Neural progenitor cell (in vitro differentiated cells): ENCODE results near the gene ALG6. TPM values are rescaled to one million over a fixed set of nuclear protein-coding genes. Genes with fewer than 3 reads are reported as not detected.

Experiments
- DNase-seq: peaks from one replicate; pipeline ENCODE4 v3.0.0-alpha.2; 2016; ENCODE audit warnings: low spot score
- H2AFZ ChIP-seq: fragments of 200-600 bp; sonication (generic); replicated peaks from 2 replicates; pipeline ENCODE4 v1.6.1; 2016; ENCODE audit warnings: antibody characterized with exemption
- H3F3A ChIP-seq: fragments of 200-600 bp; sonication (generic); 2 replicates; pipeline ENCODE4 v1.6.1; 2016; ENCODE audit warnings: antibody characterized with exemption, low read depth
- H3K27ac ChIP-seq: fragments of 200-600 bp; sonication (generic); 2 replicates; pipeline ENCODE4 v1.5.1; 2016; ENCODE audit warnings: mild to moderate bottlenecking
- H3K27me3 ChIP-seq: fragments of 200-600 bp; sonication (generic); 2 replicates; pipeline ENCODE4 v1.6.1; 2016; ENCODE audit warnings: mild to moderate bottlenecking, moderate library complexity
- H3K36me3 ChIP-seq: fragments of 200-600 bp; sonication (generic); 2 replicates; pipeline ENCODE4 v1.5.1; 2016
- H3K4me1 ChIP-seq: fragments of 200-600 bp; sonication (generic); 2 replicates; pipeline ENCODE4 v1.6.1; 2016; ENCODE audit warnings: mixed run types
- H3K4me2 ChIP-seq: fragments of 200-600 bp; sonication (generic); 2 replicates; pipeline ENCODE4 v1.6.1; 2016
- H3K4me3 ChIP-seq: fragments of 200-600 bp; sonication (generic); 2 replicates; pipeline ENCODE4 v1.5.1; 2016
- H3K79me2 ChIP-seq: fragments of 200-600 bp; sonication (generic); 2 replicates; pipeline ENCODE4 v1.6.1; 2016; ENCODE audit warnings: low read depth
- H3K9ac ChIP-seq: fragments of 200-600 bp; sonication (generic); 2 replicates; pipeline ENCODE4 v1.6.1; 2016
- H3K9me3 ChIP-seq: fragments of 200-600 bp; sonication (generic); 2 replicates; pipeline ENCODE4 v1.5.1; 2016; ENCODE audit warnings: low read depth
- H4K20me1 ChIP-seq: fragments of 200-600 bp; sonication (generic); 2 replicates; pipeline ENCODE4 v1.6.1; 2016; ENCODE audit warnings: low read depth
- H3K27ac Mint-ChIP-seq: 3 replicates; pipeline ENCODE4 v1.8.0; 2021; ENCODE audit warnings: mixed read lengths
- H3K27me3 Mint-ChIP-seq: 2 replicates; pipeline ENCODE4 v1.8.0; 2022; ENCODE audit warnings: low read depth, mild to moderate bottlenecking, inconsistent platforms, moderate library complexity, mixed read lengths; ENCODE audit not compliant: insufficient read depth
- H3K36me3 Mint-ChIP-seq: 3 replicates; pipeline ENCODE4 v1.8.0; 2021; ENCODE audit warnings: mixed read lengths
- H3K4me1 Mint-ChIP-seq: 3 replicates; pipeline ENCODE4 v1.8.0; 2021; ENCODE audit warnings: mixed read lengths
- H3K4me3 Mint-ChIP-seq: 3 replicates; pipeline ENCODE4 v1.8.0; 2021; ENCODE audit warnings: mild to moderate bottlenecking, moderate library complexity, mixed read lengths
- H3K9me3 Mint-ChIP-seq: 3 replicates; pipeline ENCODE4 v1.8.0; 2020; ENCODE audit warnings: mixed read lengths
- CTCF ChIP-seq: fragments of 200-600 bp; sonication (generic); IDR thresholded peaks from 2 replicates; pipeline ENCODE4 v1.5.1; 2017; ENCODE audit warnings: antibody characterized with exemption, mild to moderate bottlenecking
- EZH2 ChIP-seq: fragments of 200-600 bp; sonication (generic); IDR thresholded peaks from 2 replicates; pipeline ENCODE4 v1.6.1; 2017; ENCODE audit warnings: antibody characterized with exemption, mild to moderate bottlenecking, moderate library complexity
- EZH2phosphoT487 ChIP-seq: fragments of 200-600 bp; sonication (generic); IDR thresholded peaks from 2 replicates; pipeline ENCODE4 v1.6.1; 2017; ENCODE audit warnings: antibody characterized with exemption
- microRNA-seq: library from miRNA; unstranded; fragments of <30 nt; microRNA quantifications from one replicate; pipeline ENCODE4, GENCODE V29; 2016
- small RNA-seq: library from RNA; depleted of rRNA; stranded (forward); fragments of <200 nt; gene quantifications from one replicate; pipeline ENCODE3, GENCODE V24; 2015
- total RNA-seq: library from RNA; depleted of rRNA; stranded (reverse); fragments of >200 nt; gene quantifications from 2 replicates; pipeline ENCODE4 v1.2.3, GENCODE V29; 2015; ENCODE audit warnings: low replicate concordance

Gene ALG6
- total RNA-seq, 1 donor from 2014 or later: 41.7 TPM

DNA sequence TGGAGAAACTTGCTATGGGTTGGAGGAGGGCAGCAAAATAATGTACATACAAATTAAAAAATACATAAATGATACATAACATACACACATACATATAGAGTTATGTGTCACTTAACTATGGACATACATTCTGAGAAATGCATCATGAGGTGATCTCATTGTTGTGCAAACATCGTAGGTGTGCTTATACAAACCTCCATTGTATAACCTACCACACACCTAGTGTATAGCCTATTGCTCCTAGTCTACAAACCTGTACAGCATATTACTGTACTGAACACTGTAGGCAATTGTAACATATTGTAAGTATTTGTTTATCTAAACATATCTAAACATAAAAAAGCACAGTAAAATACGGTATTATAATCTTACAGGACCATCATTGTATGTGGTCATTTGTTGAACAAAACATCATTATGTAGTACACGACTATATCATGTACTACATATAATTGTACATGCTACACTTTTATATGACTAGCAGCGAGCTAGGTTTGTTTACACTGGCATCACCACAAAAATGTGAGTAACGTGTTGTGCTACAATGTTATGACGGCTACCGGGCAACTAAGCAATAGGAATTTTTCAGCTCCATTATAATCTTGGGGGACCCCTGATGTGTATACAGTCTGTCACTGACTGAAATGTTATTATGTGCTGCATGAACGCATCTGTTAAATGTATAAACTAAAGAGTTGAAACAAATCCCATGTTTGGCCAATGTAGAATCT, 120.1 kb downstream of the ALG6 start:
- H3K79me2 ChIP-seq: no peaks in the 10 kb centered on the region
- no peak for DNase-seq
- H3F3A ChIP-seq: peaks cover 3% of the 10 kb centered on the region
- no peaks in the 10 kb centered on the region for H3K27me3 ChIP-seq
- no peak overlapping the region for H2AFZ ChIP-seq
- H3K36me3 ChIP-seq: no peaks in the 10 kb centered on the region
- no peak for TF ChIP-seq EZH2phosphoT487
- TF ChIP-seq EZH2: no peak
- TF ChIP-seq CTCF: no peak
- H3K4me1 ChIP-seq: peaks cover 5% of the 10 kb centered on the region
- no peak overlapping the region for H3K4me3 ChIP-seq
- no peak overlapping the region for H3K4me3 Mint-ChIP-seq
- no peak overlapping the region for H3K27ac Mint-ChIP-seq
- peaks cover 1% of the 10 kb centered on the region for H3K36me3 Mint-ChIP-seq
- H3K4me2 ChIP-seq: no peak overlapping the region
- H3K4me1 Mint-ChIP-seq: no peaks in the 10 kb centered on the region
- peaks cover 15% of the 10 kb centered on the region for H4K20me1 ChIP-seq
- H3K9ac ChIP-seq: no peak overlapping the region
- H3K27me3 Mint-ChIP-seq: peaks cover 2% of the 10 kb centered on the region
- no peak overlapping the region for H3K27ac ChIP-seq
- H3K9me3 ChIP-seq: no peaks in the 10 kb centered on the region
- no peaks in the 10 kb centered on the region for H3K9me3 Mint-ChIP-seq

Small RNAs within 50 kb of the gene (microRNA-seq; reads per million reads assigned to microRNA genes)
- gene MIR6068: not detected

Small RNAs within 50 kb of the gene (small RNA-seq; reads per million reads assigned to genes)
- gene MIR6068 (not detected), gene RF00019 (not detected)

Other genes starting within 250 kb of the ALG6 start
- 0.06 and 0.37 TPM in 2 replicates for gene FOXD3, start 45.1 kb upstream of the ALG6 start, total RNA-seq
- gene ITGB3BP, start 155.6 kb downstream of the ALG6 start, total RNA-seq: 76.5 and 110 TPM in 2 replicates
- gene EFCAB7, start 155.9 kb downstream of the ALG6 start, total RNA-seq: 10.2 and 20.4 TPM in 2 replicates
- 22.7 and 29.0 TPM in 2 replicates for gene PGM1, start 225.8 kb downstream of the ALG6 start, total RNA-seq